Myocyte (in vitro differentiated cells): ENCODE measurements around the gene EVPLL. TPM values are rescaled to one million over a fixed set of nuclear protein-coding genes. Genes with fewer than 3 reads are reported as not detected.
"Not testable (repeated sequence)": the region's sequence is repeated elsewhere in the genome, so short reads cannot be mapped to it uniquely, and the experiment has no call there.

ENCODE experiments used
- DNase-seq: peaks from one replicate; pipeline ENCODE4 v3.0.0-alpha.2; 2012; ENCODE audit warnings: low read depth
- total RNA-seq: library from RNA; depleted of rRNA; stranded (reverse); fragments of >200 nt; gene quantifications from 2 replicates; pipeline ENCODE4 v1.2.3, GENCODE V29; 2014

Gene EVPLL
- total RNA-seq, 1 donor from 2014 or later = not detected

DNA sequence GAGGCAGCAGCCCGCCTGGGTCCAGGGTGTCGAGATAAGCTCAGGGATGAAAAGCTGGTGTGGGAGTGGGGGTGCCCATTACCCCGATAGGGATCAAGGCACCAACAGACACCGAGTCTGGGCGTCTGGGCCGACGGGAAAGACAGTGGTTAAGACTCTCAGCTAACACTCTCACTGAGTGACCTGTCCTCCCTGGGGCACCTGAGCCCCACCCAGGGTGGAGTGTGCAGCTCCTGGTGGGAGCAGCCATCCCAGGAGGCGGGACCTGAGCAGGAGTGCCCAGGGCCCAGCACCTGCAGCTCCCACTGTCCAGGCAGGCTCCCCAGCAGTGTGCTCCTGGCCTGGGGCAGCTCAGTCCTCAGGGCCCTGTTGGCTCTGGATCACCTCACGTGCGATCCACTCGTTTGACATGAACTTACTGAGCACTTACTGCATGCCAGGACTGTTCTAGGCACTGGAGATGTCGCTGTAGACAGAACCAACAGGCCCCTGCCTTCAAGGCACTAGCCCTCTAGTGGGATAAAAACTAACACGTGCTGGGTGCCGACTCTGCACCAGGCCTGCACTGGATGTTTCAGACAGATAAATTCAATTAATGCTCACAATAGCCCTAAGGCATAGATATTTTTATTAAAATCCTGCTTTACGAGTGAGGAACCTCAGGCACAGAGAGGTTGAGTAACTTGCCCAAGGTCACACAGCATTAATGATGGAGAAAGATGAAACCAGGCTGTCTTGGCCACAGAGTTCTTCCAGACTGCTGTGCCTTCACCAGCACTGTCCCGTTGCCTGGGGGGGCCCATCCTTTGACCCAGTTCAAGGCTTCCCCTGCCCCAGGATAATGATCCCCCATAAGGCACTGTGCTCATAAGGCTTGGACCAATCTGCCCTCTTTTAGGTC is 1.9 kb downstream of the EVPLL start:
- no peak for DNase-seq

DNA sequence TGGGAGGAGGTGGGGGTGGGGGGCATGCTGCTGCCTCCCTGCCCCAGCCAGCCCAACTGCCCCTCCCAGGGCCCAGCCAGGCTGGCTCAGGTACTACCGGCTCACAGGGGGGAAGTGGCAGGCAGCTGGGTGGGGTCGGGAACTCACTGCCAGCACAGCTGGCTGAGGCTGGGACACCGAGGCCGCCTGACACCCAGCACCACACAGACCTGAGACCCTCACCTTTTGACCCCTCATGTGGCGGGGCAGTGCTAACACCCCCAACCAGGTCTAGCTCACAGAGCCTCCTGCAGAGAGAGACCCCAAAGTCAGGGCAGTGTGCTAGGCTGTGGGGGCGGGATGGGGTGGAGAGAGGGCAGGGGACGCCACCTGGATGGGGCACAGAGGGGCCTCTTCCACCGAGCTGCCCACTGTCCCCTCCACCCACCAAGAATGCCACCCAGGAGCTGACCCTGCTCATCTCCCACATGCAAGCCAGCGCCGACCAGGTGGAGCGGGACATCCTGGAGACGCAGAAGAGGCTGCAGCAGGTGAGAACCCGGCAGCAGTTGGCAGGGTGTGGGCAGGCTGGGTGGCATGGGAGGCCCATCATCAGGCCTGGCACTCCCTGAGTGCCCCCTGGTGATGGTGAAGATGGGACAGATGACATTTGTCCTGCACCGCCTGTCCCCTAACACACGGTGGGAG is 3.0 kb downstream of the EVPLL start:
- DNase-seq = no peak

DNA sequence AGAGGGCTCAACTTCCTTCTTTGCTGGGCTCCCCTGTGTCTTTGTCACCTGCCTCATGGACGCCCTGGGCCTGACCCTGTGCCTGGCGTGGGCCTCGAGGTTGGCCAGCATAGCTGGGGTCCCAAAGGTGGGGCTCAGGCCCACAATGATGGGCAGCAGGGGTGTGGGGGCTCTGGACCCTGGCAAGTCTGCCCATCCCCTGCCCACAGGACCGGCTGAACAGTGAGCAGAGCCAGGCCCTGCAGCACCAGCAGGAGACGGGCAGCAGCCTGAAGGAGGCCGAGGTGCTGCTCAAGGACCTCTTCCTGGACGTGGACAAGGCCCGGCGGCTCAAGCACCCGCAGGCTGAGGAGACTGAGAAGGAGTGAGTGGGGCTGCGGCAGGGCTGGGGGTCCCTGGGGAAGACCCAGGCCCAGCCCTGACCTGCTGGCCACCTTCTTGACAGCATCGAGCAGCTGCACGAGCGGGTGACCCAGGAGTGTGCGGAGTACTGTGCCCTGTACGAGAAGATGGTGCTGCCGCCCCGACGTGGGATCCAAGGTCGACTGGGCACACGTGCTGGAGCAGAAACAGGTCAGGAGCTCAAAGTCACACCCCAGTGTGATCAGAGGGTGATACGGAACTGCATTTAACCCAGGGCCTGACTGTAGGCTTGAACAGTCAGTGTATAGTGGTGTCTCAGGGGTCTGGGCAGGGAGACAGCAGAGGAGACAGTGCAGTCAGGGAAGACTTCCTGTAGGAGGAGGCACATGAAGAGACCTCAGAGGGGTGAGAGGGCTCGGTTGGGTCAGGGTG is 3.8 kb downstream of the EVPLL start:
- DNase-seq = no peak

DNA sequence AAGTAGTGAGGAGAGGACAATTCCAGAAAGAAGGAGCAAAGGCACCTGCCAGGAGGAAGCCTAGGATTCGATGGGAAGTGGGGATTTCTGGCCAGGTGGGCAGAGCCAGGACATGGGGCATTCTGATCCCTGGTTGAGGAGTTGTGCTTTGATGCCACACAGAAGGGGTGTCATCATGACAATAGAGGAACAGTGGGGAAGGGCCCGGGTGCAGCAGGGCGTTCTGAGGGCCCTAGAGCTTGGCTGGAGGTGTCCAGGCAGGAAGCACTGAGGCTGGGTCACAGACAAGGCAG is 4.3 kb downstream of the EVPLL start:
- no peak for DNase-seq

DNA sequence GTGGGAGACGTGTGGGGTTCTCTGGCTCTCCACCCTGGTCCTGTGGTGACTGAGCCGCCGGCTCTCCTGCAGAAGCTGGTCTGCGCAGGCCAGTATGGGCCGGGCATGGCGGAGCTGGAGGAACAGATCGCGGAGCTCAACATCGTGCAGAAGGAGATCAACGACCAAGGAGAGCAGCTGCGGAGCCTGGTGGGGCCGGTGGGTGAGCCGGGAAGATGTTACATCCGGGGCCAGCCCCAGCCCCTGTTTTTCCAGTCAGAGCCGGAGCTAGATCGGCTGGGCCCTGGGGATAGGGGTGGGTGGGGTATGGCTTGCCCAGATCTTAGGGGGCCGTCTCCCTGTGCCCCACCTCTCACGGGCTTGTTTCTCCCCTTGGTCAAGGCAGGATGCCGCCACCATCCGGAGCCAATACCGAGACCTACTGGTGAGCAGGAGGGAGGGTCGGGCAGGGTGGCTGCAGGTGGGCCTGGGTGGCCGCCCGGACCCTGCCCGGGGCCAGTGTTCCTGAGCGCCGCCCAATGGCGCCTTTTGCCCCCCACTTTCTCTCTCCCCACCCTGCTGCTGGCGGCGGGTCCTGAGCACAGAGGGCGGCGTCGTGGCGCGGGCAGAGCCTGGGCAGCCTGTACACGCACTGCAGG is 5.0 kb downstream of the EVPLL start:
- DNase-seq = no peak

DNA sequence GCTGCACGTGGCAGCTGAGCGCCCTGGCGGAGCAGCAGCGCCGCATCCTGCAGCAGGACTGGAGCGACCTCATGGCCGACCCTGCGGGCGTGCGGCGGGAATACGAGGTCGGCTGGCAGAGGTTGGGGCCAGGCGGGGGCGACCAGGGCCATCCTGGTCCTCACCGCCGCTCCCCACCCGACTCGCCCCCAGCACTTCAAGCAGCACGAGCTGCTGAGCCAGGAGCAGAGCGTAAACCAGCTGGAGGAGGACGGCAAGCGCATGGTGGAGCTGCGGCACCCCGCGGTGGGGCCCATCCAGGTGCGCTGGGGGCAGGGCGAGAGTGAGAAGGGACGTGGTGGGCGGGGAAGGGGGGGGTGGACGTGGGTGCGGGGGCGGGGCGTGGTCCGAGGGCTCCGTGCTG is 5.5 kb downstream of the EVPLL start:
- not testable (repeated sequence) for DNase-seq

DNA sequence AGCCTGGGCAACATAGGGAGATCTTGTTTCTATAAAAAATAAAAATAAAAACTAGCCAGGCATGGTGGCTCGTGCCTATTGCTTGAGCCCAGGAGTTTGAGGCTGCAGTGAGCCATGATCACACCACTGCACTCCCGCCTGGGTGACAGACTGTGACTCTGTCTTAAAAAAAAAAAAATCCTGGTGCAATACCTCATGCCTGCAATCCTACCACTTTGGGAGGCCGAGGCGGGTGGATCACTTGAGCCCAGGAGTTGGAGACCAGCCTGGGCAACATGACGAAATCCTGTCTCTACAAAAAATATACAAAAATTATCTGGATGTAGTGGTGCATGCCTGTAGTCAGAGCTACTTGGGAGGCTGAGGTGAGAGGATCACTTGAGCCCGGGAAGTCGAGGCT is 6.7 kb downstream of the EVPLL start:
- not testable (repeated sequence) for DNase-seq

DNA sequence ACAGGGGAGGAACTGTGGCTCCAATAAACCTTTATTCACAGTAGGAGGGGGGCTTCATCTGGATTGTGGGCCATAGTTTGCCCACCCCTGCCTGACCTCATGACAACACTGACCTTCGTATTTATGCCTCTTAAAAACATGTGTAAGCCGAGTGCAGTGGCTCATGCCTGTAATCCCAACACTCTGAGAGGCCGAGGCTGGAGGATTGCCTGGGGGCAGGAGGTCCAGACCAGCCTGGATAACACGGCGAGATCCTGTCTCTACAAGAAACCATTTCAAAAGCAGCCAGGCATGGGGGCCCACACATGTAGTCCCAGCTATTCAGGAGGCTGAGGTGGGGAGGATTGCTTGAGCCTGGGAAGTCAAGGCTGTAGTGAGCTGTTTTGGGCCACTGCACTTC is 10.0 kb downstream of the EVPLL start:
- DNase-seq = not testable (repeated sequence)

DNA sequence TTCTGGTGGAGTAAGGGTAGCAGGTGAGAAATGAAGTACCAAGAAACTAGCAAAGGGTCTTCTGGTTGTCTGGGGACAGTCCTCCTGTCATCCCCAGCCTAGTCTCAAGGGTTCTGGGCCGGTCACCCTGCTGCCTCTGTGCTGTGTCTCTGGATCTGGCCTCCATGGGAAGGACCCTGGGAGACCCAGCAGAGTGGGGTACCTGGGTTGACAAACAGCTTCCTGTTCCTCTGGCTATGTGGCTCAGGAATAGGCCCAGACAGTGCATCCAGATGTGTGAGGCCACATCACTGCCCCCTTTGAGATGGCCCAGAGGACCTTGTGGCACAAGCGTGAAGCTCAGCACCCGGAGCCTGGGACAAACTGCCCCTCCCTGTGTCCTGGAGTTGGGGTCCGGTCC is 10.7 kb downstream of the EVPLL start:
- not testable (repeated sequence) for DNase-seq

DNA sequence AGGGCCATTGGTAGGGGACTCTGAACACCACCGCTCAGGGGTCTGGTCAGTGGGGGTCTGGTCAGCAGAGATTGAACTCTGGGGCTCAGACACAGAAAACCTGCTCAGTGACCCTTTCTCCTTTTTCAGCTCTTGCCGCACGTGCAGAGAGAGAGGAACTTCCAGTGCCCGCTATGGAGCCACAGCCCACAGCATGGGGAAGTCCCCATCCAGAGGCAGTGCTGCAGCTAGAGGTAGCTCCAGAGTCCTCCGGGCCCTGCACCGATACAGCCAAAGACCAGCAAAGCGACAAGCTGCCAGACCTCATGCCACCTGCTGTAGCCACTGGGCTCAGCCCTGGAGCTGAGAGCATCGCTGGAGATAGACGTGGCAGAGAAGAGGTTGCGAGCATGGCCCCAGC is 11.2 kb downstream of the EVPLL start:
- DNase-seq = not testable (repeated sequence)

DNA sequence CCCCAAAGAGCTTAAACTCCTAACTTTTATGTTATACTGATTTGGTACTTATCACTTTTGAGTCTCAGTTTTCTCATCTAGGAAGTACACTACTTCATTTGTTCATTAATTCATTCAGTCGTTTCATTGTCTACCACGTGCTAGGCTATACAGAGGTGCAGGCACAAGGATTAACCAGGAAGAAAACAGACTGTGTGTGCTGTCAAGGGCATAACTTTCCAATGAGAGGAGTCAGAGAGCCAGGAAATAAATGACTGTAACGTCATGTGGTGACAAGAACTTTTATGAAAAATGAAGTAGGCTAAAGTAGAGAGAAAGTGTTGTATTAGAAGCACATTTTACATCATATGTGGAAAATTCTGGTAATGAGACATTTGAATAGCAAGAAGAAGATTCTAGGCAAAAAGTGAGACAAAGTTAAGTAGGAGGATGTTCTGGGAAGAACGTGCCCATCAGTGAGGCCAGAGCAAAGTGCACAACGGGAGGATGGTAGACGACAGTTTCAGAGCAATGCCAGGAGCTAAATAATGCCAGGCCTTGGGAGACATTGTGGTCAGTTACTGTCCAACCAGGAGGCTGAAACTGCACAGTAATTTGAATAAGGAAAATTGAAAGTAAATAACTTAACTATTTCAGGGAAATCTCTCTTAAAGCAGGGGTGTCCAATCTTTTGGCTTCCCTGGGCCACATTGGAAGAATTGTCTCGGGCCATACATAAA is 24.5 kb downstream of the EVPLL start:
- DNase-seq = not testable (repeated sequence)

DNA sequence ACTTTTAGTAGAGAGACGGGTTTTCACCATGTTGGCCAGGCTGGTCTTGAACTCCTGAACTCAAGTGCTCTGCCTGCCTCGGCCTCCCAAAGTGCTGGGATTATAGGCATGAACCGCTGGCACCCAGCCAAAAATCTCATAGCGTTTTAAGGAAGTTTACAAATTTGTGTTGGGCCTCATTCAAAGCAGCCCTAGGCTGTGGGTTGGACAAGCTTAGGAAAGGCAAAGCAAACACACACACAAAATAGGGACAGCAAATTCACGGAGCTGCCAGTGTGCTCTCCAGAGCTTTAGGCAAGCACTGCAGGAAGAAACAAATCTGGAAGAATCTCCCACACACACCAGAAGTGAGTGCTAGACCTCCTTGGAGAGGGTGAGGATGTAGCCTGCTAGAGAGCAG is 25.6 kb downstream of the EVPLL start:
- not testable (repeated sequence) for DNase-seq

DNA sequence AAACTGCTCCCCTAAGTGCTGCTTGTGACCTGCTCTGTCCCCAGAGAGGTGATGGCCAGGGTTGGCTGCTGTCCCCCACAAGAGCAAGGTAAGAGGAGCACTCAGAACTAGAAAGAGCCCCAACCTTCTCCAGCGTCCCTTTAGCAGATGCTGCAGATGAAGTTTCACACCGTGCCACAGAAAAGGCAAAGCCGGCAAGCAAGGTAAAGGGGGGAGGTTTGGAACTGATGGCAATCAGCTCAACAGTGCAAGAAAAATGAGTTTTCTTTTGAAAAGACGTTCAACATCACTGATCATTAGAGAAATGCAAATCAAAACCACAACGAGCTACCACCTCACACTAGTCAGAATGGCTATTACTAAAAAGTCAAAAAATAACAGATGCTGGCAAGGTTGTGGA is 26.0 kb downstream of the EVPLL start:
- not testable (repeated sequence) for DNase-seq

DNA sequence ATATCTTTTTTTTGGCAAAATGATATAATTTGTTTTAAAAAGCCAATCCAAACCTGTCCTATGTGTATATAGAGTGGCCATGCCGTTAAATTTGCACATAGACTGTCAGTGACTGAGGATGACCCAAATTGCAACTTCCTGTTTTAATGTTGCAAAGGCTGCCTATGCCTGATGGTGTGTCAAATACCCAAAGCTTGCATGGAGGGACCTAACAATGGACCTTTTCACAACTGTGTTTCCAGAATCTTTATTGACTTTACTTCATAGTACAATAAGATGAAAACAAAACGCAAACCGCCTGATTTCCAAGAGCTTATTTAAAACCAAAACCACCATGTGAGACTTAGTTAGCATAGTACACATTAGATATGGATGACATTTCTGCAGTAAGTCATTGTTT is 31.3 kb downstream of the EVPLL start:
- DNase-seq = not testable (repeated sequence)

DNA sequence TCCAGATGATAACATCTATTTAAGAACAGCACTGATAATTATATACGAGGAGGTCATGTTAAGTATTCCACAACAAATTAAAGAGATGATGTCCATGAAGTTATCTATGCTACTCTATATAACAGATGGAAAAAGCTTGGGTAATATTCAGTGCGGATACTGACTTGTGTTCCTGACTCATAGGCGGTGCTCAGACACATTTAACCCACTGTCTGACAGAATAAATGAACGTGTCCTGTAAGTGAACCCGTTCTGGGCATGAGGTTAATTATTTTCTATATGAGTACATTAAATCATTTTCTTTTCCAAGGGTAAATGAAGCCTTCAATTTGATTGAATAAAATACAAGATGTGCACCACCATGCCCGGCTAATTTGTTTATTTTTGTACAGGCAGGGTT is 31.7 kb downstream of the EVPLL start:
- DNase-seq = not testable (repeated sequence)

DNA sequence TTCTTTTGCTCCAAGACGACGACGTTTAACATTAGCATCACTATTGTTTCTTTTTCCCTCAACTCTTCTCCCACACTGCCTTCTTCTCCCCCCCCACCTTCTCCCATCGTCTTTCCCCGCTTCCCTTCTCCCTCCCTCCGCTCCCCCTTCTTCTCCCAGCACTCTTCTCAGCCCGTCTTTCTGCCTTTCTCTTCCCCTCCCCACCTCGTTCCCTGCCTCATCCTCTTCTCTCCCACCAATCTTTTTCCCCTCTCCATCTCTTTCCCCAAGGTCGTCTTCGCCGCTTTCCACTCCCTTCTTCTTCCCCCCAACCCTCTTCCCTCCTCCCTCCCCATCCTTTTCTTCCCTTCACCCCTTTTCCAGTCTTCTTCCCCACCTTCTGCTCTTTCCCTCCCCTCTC is 33.2 kb downstream of the EVPLL start:
- not testable (repeated sequence) for DNase-seq

DNA sequence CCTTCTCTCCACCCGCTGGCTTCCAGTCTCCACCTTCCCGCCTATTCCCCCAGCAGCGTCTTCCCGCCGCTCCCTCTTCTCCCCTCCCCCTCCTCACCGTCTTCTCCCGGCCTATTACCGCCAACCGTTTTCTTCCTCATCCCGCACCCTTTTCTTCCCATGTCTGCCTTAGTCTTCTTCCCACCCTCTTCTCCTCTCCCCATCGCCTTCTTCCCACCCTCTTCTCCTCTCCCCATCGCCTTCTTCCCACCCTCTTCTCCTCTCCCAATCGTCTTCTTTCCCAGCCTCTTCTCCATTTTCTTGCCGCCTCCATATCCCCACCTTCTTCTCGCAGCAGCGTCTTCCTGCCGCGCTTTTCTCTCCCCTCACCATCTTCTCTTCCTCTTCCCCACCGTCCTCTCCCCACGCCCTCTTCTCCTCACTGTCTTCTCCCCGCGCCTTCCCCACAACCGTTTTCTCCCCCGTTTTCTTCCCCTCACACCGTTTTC is 33.8 kb downstream of the EVPLL start:
- peak; percentile 3 for DNase-seq

DNA sequence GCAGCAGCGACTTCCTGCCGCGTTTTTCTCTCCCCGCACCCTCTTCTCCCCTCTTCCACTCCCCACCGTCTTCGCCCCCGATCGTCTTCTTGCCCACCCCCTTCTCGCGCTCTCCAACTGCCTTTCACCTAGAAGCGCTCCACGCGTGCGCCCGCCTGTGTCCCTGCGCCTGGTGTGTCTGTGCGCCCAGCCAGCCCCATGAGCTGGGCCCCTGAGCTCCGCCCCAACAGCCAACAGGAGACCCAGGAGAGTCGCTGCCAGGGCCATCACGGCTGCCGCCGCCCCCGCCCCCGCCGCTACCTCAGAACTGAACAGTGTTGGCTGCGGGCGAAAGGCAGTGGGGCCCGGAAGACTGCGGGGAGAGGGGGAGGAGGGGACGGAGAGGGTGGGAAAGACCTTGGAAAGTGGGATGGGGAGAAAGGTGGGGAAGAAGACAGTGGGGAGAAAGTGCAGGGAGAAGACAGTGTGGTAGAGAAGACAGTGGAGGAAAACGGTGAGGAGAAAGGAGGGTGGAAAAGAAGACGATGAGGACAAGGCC is 34.5 kb downstream of the EVPLL start:
- DNase-seq = not testable (repeated sequence)

DNA sequence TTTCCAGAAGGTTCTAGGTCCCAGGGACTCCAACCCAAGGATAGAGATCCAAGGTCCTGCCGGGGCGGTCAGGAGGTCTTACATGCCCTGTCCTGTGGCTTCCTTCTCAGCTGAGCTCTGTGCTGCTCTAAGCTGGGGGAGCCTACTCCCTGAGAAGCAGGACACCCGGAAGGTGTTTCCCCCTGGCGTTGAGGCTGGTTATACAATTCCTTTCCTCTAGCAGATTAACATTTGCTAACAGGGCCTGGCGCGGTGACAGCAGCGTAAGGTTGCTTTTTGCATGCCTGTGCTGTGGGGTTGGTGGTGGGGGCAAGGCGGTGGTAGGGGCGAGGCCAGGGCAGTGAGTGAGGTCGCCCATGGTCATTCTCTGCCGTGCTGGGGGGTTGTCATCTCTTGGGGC is 43.9 kb downstream of the EVPLL start:
- DNase-seq = not testable (repeated sequence)

DNA sequence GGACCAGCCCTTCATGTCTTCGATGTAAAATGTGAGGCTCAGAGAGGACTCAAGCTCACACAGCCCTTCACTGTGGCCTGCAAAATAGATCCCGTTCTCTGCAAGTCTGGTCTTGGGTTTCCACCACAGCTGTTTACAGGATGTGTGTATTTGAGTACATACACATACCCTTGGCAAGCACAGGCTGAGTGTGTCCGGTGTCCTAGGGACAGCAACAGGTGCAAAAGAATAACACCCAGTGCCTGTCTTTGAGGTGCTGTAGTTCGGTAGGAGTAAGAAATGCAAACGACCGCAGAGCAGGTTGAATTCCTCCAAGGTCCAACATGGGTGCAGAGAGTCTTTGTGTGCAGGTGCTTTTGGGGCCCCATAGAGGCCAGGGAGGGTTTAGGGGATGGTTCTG is 44.9 kb downstream of the EVPLL start:
- not testable (repeated sequence) for DNase-seq
